Coronary artery (tissue), 2 donors: ENCODE data around the gene PITX2.
A peak's percentile ranks its signal among the peaks of the same experiment; 100 is the strongest.

Experiments
- DNase-seq: peaks from one replicate; pipeline ENCODE4 v3.0.0-alpha.2; 2017; ENCODE audit warnings: low spot score
- H3K27ac ChIP-seq, 2 donors: fragments of 200-600 bp; sonication (generic); one replicate each; pipeline ENCODE4 v1.5.1; 2016 to 2019
- H3K4me3 ChIP-seq: fragments of 200-600 bp; sonication (generic); 2 replicates; pipeline ENCODE4 v1.5.1; 2016; ENCODE audit warnings: mild to moderate bottlenecking, moderate library complexity
- CTCF ChIP-seq: fragments of 200-600 bp; sonication (generic); IDR thresholded peaks from one replicate; pipeline ENCODE4 v1.5.1; 2019; ENCODE audit warnings: antibody characterized with exemption

The PITX2 gene

GRCh38 chr4:110631584-110632505, 9.0 kb upstream of the PITX2 start:
- peak; percentile 48 for TF ChIP-seq CTCF
- Histone ChIP-seq H3K27ac (no peak overlapping the region), H3K4me3 (peak overlapping the region; percentile 66)
- DNase-seq = no peak

GRCh38 chr4:110630688-110631402, 8.0 kb upstream of the PITX2 start:
- no peak overlapping the region for H3K27ac ChIP-seq
- no peak overlapping the region for H3K4me3 ChIP-seq
- no peak for TF ChIP-seq CTCF
- no peak for DNase-seq

GRCh38 chr4:110629780-110630687, 7.2 kb upstream of the PITX2 start:
- TF ChIP-seq CTCF = no peak
- Histone ChIP-seq H3K27ac (no peak overlapping the region), H3K4me3 (no peak overlapping the region)
- no peak for DNase-seq

GRCh38 chr4:110629214-110629754, 6.4 kb upstream of the PITX2 start:
- Histone ChIP-seq H3K27ac (no peak overlapping the region), H3K4me3 (peak overlapping the region; percentile 27)
- DNase-seq = no peak
- TF ChIP-seq CTCF = no peak

DNA sequence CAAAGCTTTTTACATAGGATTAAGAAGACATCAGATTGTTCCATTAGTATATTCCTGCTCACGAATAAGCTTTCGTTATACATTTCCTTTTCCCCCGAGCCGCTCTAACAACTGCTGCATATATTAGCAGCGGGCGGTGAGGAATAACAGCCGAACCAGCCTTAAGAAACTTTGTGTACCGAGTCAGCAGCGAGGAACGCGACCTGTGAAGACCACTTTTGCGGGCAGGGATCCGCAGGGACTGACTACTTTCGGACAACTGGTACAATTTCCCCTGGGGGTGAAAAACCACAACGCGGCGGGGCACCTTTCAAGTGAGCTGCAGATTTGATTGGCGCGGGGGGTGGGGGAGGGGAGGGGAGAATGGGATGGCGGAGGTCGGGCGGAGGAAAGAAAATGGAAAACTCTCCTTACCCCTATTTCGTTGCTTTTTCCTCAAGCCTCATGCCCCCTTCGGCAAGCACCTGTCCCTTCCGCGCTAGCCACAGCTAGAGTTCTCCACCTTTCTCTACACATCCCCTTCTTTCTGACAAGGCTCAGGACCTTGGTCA, 5.9 kb upstream of the PITX2 start:
- H3K4me3 ChIP-seq = peak overlapping the region; percentile 27
- TF ChIP-seq CTCF = no peak
- no peak for DNase-seq
- no peak overlapping the region for H3K27ac ChIP-seq

DNA sequence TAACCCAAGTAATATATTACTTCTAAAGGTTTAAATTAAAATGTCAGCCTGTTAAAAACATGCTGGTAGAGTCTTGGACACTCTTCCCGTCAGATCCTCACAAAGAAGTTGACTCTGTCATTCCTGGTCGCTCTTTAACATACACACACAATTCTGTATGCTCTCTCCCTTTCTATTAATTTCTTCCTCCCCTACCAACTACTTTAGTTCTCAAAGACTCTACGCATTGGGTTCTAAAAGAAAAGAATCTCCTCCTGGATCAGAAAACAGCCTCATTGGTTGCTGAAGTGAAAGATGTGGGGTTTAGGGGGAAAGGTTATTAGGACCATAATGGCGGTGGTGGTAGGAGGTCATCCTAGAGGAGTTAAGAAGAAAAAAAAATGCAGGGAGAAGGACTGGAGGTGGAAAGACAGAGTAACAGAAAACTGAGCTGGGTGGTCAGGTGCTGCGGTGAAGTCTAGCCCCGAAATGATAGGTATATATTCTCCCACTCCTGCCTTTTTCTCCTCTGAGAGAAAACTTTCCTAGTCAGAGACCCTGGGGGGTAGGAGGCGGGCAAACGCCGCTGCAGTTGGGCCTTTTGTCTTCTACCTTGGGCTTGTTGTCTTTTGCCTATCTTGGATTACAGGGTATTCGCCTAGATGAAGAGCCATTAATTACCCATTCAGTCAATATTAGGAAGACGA, 5.2 kb upstream of the PITX2 start:
- H3K27ac ChIP-seq = no peak overlapping the region
- no peak for TF ChIP-seq CTCF
- no peak overlapping the region for H3K4me3 ChIP-seq
- DNase-seq = no peak
